ENCODE measurements around the gene PBX3. TPM values are rescaled to one million over a fixed set of nuclear protein-coding genes. Genes with fewer than 3 reads are reported as not detected.

PBX3 gene
- polyA plus RNA-seq, 1 experiment = 37.6 TPM

DNA sequence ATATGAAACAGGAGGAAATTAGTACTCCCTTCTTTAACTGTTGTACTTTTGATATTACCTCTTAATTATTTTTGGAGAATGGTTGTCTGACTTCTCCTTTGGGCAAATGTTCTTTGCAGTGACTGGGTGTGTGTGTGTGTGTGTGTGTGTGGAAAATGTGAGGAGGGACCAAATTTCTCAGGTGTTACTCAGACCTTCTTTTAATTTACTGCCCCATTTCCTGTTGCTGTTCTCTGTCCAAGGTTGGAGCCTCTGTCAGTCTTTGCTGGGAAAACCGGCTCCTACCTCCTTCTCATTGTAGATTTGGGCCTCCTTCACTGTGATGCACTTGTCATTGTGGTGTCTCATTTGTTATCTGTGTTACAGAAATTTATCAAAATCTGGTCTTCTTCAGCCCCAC is 68.4 kb downstream of the PBX3 start:
- Histone ChIP-seq H3K4me3 (ENCODE audit: low read depth, low read length) (no peak overlapping the region), H3K9me3 (ENCODE audit: control insufficient read depth, insufficient read depth, low read length) (no peaks in the 10 kb centered on the region), H3K27me3 (ENCODE audit: control insufficient read depth, insufficient read depth, low read length) (no peaks in the 10 kb centered on the region), H3K27ac (ENCODE audit: low read depth, low read length) (no peak overlapping the region)
- TF ChIP-seq, protein P1, sequence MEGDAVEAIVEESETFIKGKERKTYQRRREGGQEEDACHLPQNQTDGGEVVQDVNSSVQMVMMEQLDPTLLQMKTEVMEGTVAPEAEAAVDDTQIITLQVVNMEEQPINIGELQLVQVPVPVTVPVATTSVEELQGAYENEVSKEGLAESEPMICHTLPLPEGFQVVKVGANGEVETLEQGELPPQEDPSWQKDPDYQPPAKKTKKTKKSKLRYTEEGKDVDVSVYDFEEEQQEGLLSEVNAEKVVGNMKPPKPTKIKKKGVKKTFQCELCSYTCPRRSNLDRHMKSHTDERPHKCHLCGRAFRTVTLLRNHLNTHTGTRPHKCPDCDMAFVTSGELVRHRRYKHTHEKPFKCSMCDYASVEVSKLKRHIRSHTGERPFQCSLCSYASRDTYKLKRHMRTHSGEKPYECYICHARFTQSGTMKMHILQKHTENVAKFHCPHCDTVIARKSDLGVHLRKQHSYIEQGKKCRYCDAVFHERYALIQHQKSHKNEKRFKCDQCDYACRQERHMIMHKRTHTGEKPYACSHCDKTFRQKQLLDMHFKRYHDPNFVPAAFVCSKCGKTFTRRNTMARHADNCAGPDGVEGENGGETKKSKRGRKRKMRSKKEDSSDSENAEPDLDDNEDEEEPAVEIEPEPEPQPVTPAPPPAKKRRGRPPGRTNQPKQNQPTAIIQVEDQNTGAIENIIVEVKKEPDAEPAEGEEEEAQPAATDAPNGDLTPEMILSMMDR (IDR thresholded peaks at IDR 0.05; ENCODE audit: low read depth, low read length) = no peak
- no peak for DNase-seq (ENCODE audit: low read depth, low spot score)
- ChIA-PET CTCF (no interaction called here), POLR2A (no interaction called here)

DNA sequence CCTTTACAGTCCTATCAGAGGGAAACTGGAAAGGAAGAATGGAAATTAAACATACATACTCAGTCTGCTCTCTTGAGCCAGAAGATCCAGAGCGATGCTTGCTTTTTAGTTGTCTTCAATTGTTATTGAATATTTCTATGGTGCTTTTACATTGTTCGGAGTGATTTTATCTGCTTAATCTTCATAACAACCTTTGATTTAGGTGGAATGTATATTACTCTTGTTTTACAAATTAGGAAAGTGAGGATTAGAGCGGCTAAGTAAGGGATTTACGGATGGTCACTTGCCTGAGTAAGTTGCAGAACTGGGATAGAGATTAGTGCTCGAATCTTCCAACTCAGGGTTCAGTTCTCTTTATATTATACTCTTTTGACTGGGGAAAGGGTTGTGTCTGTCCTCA is 69.1 kb downstream of the PBX3 start:
- H3K4me3 ChIP-seq (ENCODE audit: low read depth, low read length) = no peak overlapping the region
- no peaks in the 10 kb centered on the region for H3K9me3 ChIP-seq (ENCODE audit: control insufficient read depth, insufficient read depth, low read length)
- H3K27ac ChIP-seq (ENCODE audit: low read depth, low read length) = no peak overlapping the region
- TF ChIP-seq, protein P1 (IDR thresholded peaks at IDR 0.05; ENCODE audit: low read depth, low read length) = no peak
- POLR2A ChIA-PET = no interaction called here
- no peaks in the 10 kb centered on the region for H3K27me3 ChIP-seq (ENCODE audit: control insufficient read depth, insufficient read depth, low read length)
- DNase-seq (ENCODE audit: low read depth, low spot score) = no peak
- CTCF ChIA-PET = no interaction called here

GRCh38 chr9:125820100-125820804 is 73.1 kb downstream of the PBX3 start:
- POLR2A ChIA-PET = no interaction called here
- no peaks in the 10 kb centered on the region for H3K27me3 ChIP-seq (ENCODE audit: control insufficient read depth, insufficient read depth, low read length)
- no peaks in the 10 kb centered on the region for H3K9me3 ChIP-seq (ENCODE audit: control insufficient read depth, insufficient read depth, low read length)
- no peak for DNase-seq (ENCODE audit: low read depth, low spot score)
- CTCF ChIA-PET = no interaction called here
- TF ChIP-seq, protein P1 (IDR thresholded peaks at IDR 0.05; ENCODE audit: low read depth, low read length) = no peak
- no peak overlapping the region for H3K4me3 ChIP-seq (ENCODE audit: low read depth, low read length)
- no peak overlapping the region for H3K27ac ChIP-seq (ENCODE audit: low read depth, low read length)

DNA sequence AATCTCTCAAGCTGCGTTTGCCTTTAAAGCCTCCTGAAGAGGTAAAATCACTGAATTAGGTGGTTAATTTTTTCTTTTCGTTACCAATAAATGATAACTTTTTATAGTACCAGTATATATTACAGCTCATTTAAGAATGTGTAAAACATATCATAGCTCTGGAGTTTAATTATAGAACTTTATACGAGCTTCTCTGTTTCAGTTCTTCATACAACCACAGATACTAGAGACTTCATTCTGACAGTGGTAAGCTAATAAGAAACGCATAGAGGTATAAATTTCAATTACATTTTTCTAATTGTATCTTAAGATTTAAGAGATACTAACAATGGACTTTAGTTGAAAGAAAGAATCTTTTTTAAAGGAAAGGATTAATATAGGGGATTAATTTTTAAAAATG is 73.9 kb downstream of the PBX3 start:
- no peak overlapping the region for H3K4me3 ChIP-seq (ENCODE audit: low read depth, low read length)
- CTCF ChIA-PET = no interaction called here
- H3K27ac ChIP-seq (ENCODE audit: low read depth, low read length) = no peak overlapping the region
- DNase-seq (ENCODE audit: low read depth, low spot score) = no peak
- H3K27me3 ChIP-seq (ENCODE audit: control insufficient read depth, insufficient read depth, low read length) = no peaks in the 10 kb centered on the region
- TF ChIP-seq, protein P1 (IDR thresholded peaks at IDR 0.05; ENCODE audit: low read depth, low read length) = no peak
- H3K9me3 ChIP-seq (ENCODE audit: control insufficient read depth, insufficient read depth, low read length) = no peaks in the 10 kb centered on the region
- POLR2A ChIA-PET = no interaction called here

DNA sequence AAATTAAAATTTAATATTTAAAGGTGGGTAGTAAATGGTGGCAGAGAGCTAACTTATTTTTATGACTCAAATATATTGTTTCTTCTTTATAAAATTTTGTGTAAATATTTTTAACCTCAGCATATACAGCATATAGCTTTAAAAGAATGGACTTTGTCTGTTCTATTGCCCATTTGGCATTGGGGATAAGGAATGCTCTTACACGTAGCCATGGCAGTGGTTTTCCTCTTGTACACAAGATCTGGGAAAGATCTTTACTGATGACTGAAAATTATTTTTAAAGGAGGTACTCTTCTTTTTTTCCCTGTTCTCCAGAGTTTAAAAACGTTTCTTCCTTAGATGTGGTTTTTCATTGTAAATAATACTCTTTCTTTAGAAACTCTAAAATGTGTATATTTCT is 75.0 kb downstream of the PBX3 start:
- no peak for DNase-seq (ENCODE audit: low read depth, low spot score)

More for the DNA sequence above, 75.0 kb downstream of the PBX3 start:
- ChIA-PET CTCF (interaction anchor here (0.7 kb wide), 1 partner anchor 414 kb away, joined by 3 read pairs; no protein-coding TSS in a partner anchor), POLR2A (no interaction called here)
- H3K27me3 ChIP-seq (ENCODE audit: control insufficient read depth, insufficient read depth, low read length) = no peaks in the 10 kb centered on the region
- H3K9me3 ChIP-seq (ENCODE audit: control insufficient read depth, insufficient read depth, low read length) = no peaks in the 10 kb centered on the region
- no peak overlapping the region for H3K4me3 ChIP-seq (ENCODE audit: low read depth, low read length)
- no peak overlapping the region for H3K27ac ChIP-seq (ENCODE audit: low read depth, low read length)
- TF ChIP-seq, protein P1 (IDR thresholded peaks at IDR 0.05; ENCODE audit: low read depth, low read length) = no peak

Measured in AG04450 (cell line).